Measurements from ENCODE around the gene SULF2.

SULF2 gene

DNA sequence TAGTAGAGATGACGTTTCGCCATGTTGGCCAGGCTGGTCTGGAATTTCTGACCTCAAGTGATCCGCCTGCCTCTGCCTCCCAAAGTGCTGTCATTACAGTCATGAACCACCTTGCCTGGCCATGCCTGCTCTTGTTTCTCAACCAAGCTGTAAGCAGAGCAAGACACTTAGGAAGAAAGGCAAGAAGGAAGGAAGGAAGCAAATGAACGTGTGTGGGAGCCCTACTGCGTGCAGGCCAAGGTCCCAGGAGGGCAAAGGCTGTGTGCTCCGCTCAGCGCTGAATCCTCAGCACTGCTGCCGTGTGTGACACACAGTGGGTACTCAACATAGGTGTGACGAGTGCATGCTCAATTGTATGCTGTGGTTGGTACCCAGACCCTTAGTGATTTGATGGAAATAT is 47.4 kb downstream of the SULF2 start:
- TF ChIP-seq, protein P1, sequence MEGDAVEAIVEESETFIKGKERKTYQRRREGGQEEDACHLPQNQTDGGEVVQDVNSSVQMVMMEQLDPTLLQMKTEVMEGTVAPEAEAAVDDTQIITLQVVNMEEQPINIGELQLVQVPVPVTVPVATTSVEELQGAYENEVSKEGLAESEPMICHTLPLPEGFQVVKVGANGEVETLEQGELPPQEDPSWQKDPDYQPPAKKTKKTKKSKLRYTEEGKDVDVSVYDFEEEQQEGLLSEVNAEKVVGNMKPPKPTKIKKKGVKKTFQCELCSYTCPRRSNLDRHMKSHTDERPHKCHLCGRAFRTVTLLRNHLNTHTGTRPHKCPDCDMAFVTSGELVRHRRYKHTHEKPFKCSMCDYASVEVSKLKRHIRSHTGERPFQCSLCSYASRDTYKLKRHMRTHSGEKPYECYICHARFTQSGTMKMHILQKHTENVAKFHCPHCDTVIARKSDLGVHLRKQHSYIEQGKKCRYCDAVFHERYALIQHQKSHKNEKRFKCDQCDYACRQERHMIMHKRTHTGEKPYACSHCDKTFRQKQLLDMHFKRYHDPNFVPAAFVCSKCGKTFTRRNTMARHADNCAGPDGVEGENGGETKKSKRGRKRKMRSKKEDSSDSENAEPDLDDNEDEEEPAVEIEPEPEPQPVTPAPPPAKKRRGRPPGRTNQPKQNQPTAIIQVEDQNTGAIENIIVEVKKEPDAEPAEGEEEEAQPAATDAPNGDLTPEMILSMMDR (IDR thresholded peaks at IDR 0.05; ENCODE audit: insufficient read depth, missing control alignments) = no peak
- FAIRE-seq (no peak), DNase-seq (ENCODE audit: insufficient read length, low spot score) (no peak)

DNA sequence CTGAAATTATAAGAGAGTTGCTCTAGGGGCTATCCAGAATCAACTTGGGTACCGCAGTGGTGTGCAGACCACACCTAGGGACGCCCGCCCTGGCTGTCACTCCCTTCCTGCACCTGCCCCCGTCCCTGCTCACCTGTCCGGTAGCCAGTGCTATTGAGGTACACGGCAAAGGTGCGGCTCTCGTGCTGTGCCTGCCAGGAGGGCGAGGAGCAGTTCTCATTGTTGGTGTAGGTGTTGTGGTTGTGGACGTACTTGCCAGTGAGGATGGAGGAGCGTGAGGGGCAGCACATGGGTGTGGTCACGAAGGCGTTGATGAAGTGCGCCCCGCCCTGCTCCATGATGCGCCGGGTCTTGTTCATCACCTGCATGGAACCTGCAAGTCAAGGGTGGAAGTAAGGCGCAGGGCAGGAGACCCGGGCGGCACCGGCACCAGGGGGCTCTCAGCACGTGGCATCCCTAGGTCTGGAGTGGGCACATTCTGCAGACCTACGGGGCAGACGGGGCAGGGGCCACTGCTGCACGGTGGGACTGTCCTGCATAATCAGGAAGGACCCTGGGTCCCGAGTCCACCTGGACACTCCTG is 48.6 kb downstream of the SULF2 start:
- TF ChIP-seq, protein P1 (IDR thresholded peaks at IDR 0.05; ENCODE audit: insufficient read depth, missing control alignments) = no peak
- FAIRE-seq (no peak), DNase-seq (ENCODE audit: insufficient read length, low spot score) (no peak)

DNA sequence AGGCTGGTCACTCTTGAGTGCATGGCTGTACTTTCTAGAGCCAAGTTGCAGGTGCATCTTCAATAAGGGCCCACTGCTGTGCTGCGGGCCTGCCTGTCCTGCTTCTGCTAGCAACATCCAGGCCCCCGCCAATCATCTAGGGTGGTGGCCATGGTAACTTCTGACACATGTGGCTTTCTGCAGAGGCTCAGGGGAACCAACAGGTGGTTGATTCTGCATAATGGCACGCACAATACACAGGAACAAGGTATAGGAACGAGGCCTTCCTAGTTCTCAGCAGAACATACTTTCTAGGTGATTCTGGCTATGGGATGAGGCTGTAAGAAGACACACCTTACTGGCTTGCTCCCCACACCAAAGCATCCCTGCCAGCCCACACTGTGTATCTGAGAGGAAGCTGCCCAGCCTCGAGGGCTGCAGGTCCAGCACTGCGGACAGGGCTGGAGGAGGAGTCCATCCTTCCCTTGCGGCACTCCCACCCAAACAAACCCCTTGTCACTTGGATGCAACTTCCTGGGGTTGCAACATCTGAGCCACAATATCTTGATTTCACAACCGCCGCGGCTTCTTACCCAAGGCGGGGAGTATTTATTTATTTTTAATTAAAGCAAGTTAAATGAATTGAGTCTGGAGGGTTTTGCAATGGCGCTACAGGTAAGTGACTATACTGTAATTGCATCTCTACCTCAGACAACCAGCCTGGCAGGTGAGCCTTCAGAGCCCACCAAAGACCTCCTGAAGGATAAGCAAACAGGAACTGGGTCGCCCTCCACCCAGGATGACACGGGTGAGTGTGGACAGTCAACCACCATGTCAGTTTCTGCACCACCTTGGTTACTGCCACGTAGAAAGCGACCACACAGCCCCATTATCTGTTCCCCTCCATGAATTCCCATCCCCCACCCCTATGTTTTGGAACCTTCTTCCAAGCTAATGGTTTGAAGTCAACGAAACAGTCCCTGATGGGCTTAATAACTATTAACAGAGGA is 49.6 kb downstream of the SULF2 start:
- DNase-seq (ENCODE audit: insufficient read length, low spot score) (no peak), FAIRE-seq (no peak)

DNA sequence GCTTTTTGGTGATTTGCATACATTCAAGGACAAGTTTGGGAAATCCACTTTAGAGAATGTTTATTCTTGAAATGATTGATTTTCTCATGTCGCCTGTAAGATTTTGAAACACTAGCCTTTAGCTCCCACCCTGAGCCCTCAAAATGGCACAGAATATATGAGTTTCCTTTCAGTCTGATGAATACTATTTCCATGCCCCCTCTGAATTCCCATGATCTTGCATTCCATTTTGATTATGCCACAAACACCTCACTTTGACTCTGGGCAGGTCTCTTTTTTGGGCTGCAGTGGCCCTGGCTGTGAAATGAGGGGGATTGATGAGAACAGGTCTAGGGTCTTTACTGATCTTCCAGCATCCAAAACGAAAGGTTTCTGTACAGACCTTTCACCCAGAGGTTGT is 50.4 kb downstream of the SULF2 start:
- TF ChIP-seq, protein P1 (IDR thresholded peaks at IDR 0.05; ENCODE audit: insufficient read depth, missing control alignments) = no peak
- FAIRE-seq (no peak), DNase-seq (ENCODE audit: insufficient read length, low spot score) (no peak)

More for the DNA sequence above, 49.6 kb downstream of the SULF2 start:
- TF ChIP-seq, protein P1 (IDR thresholded peaks at IDR 0.05; ENCODE audit: insufficient read depth, missing control alignments) = no peak

DNA sequence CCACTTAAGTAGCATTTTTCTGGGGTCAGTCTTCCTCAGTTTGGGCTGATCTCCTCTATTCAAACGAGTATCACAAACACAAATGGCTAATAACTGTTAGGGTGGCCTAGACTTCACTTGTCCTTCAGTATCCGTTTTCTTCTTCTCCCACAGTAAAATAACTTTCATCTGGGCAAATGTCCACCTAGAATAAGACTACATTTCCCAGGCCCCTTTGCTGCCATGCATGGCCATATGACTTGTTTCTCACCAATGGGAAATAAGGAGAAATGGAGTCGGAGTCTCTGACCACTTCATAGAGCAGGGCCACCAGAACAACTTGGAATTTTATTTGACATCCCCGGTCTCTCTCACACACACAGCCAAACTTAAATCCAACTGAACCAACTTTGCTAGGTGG is 51.4 kb downstream of the SULF2 start:
- TF ChIP-seq, protein P1 (IDR thresholded peaks at IDR 0.05; ENCODE audit: insufficient read depth, missing control alignments) = no peak
- FAIRE-seq (no peak), DNase-seq (ENCODE audit: insufficient read length, low spot score) (no peak)

DNA sequence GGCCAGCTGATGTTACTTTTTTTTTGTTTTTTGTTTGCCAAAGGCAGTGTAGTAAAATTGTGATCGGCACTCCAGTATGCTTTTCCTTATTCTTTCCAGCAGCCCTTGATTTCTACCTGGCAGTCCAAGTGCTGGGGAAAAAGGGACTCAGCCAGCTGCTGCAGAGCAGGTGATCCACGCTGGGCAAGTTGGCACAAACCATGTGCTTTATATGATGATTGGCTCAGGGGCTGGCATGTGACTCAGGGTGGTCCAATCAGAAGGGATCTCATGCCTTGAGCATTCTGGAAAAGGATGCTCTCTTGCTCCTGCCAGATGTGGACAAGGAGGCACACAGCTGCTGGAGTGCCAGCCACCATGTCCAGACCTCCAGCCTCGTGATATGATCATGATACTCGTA is 54.5 kb downstream of the SULF2 start:
- FAIRE-seq (no peak), DNase-seq (ENCODE audit: insufficient read length, low spot score) (no peak)
- TF ChIP-seq, protein P1 (IDR thresholded peaks at IDR 0.05; ENCODE audit: insufficient read depth, missing control alignments) = no peak

DNA sequence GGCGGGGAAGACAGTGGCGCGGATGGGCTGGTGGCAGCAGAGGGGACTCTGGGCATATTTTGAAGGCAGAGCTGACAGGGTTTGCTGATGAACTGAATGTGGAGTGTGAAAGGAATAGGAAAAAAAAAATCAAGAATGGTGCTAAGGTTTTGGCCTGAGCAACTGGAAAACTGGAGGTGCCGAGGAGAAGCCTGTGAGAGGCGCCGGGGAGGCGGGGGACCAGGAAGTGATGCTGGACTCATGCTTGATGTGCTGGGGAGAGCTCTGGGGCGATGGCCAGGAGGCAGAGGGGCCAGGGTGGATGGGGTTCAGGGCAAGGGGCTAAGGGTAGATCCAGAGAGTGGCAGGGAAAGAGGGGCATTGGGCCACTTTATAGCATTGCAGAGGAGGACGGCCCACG is 55.8 kb downstream of the SULF2 start:
- FAIRE-seq = no peak
- TF ChIP-seq, protein P1 (IDR thresholded peaks at IDR 0.05; ENCODE audit: insufficient read depth, missing control alignments) = no peak

More for the DNA sequence above, 55.8 kb downstream of the SULF2 start:
- no peak for DNase-seq (ENCODE audit: insufficient read length, low spot score)
